H1 (cell line): ENCODE data around the gene DIAPH2. TPM values are rescaled to one million over a fixed set of nuclear protein-coding genes. Genes with fewer than 3 reads are reported as not detected.

ENCODE experiments used
- CTCF ChIA-PET: fragments of 300-600 bp; sonication (Branson Sonifier 250); formaldehyde crosslinking; loops from one replicate; lab custom pipeline; 2021; ENCODE audit not compliant: partially characterized antibody; lab: Charles Lee
- POLR2A ChIA-PET: fragments of 300-600 bp; sonication (Branson Sonifier 250); formaldehyde crosslinking; loops from one replicate; lab custom pipeline; 2021; ENCODE audit warnings: inconsistent platforms; ENCODE audit not compliant: partially characterized antibody; lab: Charles Lee
- DNase-seq, 2 experiments: peaks; one replicate each; pipeline versions ENCODE4 v3.0.0 to v3.0.0-alpha.2; 2010 to 2022; ENCODE audit warnings: low spot score in 2 of 2, low read depth in 1 of 2, mixed read lengths in 1 of 2
- FAIRE-seq: peaks from 2 replicates; lab custom pipeline; 2011; peaks lifted over from hg19 to GRCh38; lab: Jason Lieb, UNC
- H2AFZ ChIP-seq: 2 replicates; pipeline ENCODE4 v1.8.1; 2012; ENCODE audit warnings: low read length, inconsistent platforms
- H2AK5ac ChIP-seq: 2 replicates; pipeline ENCODE4 v1.6.1; 2013; ENCODE audit warnings: low read depth, low read length
- H2BK120ac ChIP-seq: replicated peaks from 2 replicates; pipeline ENCODE3; 2013; ENCODE audit warnings: low read depth, low read length, inconsistent platforms
- H2BK12ac ChIP-seq: 2 replicates; pipeline ENCODE4 v1.6.1; 2013; ENCODE audit warnings: low read depth, low read length
- H2BK15ac ChIP-seq: 2 replicates; pipeline ENCODE4 v1.6.1; 2013; ENCODE audit warnings: low read length
- H2BK20ac ChIP-seq: 2 replicates; pipeline ENCODE4 v1.6.1; 2013; ENCODE audit warnings: low read length
- H2BK5ac ChIP-seq: 2 replicates; pipeline ENCODE4 v1.6.1; 2013; ENCODE audit warnings: low read depth, low read length
- H3K14ac ChIP-seq: 2 replicates; pipeline ENCODE4 v1.6.1; 2013; ENCODE audit warnings: inconsistent platforms; ENCODE audit not compliant: insufficient read length
- H3K18ac ChIP-seq: 2 replicates; pipeline ENCODE4 v1.6.1; 2013; ENCODE audit warnings: low read length; ENCODE audit errors: extremely low read depth
- H3K23ac ChIP-seq: 2 replicates; pipeline ENCODE4 v1.6.1; 2013; ENCODE audit warnings: inconsistent platforms; ENCODE audit not compliant: insufficient read length
- H3K23me2 ChIP-seq: 2 replicates; pipeline ENCODE4 v1.6.1; 2013; ENCODE audit warnings: low read depth, low read length
- H3K27ac ChIP-seq: 2 replicates; pipeline ENCODE4 v1.6.1; 2011; ENCODE audit warnings: low read depth, low read length, inconsistent platforms
- H3K27me3 ChIP-seq, 4 experiments: replicated peaks in 1 of 4; 1 replicate in 1 of 4; 2 replicates in 3 of 4; pipeline versions ENCODE4 v1.6.1 to v1.8.1; 2011 to 2013; ENCODE audit warnings: low read length in 3 of 4, mild to moderate bottlenecking in 3 of 4, inconsistent platforms in 2 of 4, mixed read lengths in 2 of 4, moderate library complexity in 1 of 4; ENCODE audit not compliant: control insufficient read depth in 3 of 4, insufficient read depth in 3 of 4; ENCODE audit errors: extremely low read depth in 1 of 4
- H3K36me3 ChIP-seq, 4 experiments: 2 replicates each; pipeline versions ENCODE4 v1.6.1 to v1.8.1; 2011 to 2013; ENCODE audit warnings: mild to moderate bottlenecking in 4 of 4, low read length in 3 of 4, moderate library complexity in 2 of 4, control low read depth in 1 of 4, inconsistent platforms in 1 of 4; ENCODE audit not compliant: insufficient read depth in 4 of 4, control insufficient read depth in 2 of 4
- H3K4ac ChIP-seq: replicated peaks from 2 replicates; pipeline ENCODE3; 2013; ENCODE audit warnings: low read length, low read depth, mixed read lengths, inconsistent platforms; ENCODE audit not compliant: insufficient read length
- H3K4me1 ChIP-seq, 4 experiments: replicated peaks in 1 of 4; 1 replicate in 1 of 4; 2 replicates in 3 of 4; pipeline versions ENCODE4 v1.6.1 to v1.8.1; 2011 to 2013; ENCODE audit warnings: low read length in 3 of 4, inconsistent platforms in 2 of 4, mixed read lengths in 1 of 4; ENCODE audit not compliant: insufficient read depth in 4 of 4, control insufficient read depth in 3 of 4
- H3K4me2 ChIP-seq, 2 experiments: 2 replicates each; pipeline versions ENCODE4 v1.6.1 to v1.8.1; 2011 to 2013; ENCODE audit warnings: low read depth in 2 of 2, low read length in 2 of 2, control low read depth in 1 of 2, inconsistent platforms in 1 of 2, mild to moderate bottlenecking in 1 of 2; ENCODE audit not compliant: insufficient read depth in 1 of 2
- H3K4me3 ChIP-seq, 4 experiments: fragments of 200-600, 300-600 bp in 1 of 4; sonication (generic), shearing (Covaris generic), sonication (Bioruptor Twin) in 1 of 4; 2 replicates each; pipeline versions ENCODE4 v1.5.1 to v1.8.1; 2011 to 2016; ENCODE audit warnings: low read length in 4 of 4, low read depth in 3 of 4, control low read depth in 2 of 4, inconsistent platforms in 2 of 4, mild to moderate bottlenecking in 2 of 4, mixed read lengths in 1 of 4, moderate library complexity in 1 of 4; ENCODE audit not compliant: insufficient read depth in 2 of 4; ENCODE audit errors: extremely low read depth in 1 of 4
- H3K56ac ChIP-seq: replicated peaks from 2 replicates; pipeline ENCODE3; 2013; ENCODE audit warnings: low read depth, mild to moderate bottlenecking, mixed read lengths, low read length, inconsistent platforms; ENCODE audit not compliant: insufficient read length
- H3K79me1 ChIP-seq: 2 replicates; pipeline ENCODE4 v1.6.1; 2013; ENCODE audit warnings: low read depth, low read length, control low read depth
- H3K79me2 ChIP-seq, 2 experiments: 2 replicates each; pipeline versions ENCODE4 v1.6.1 to v1.8.1; 2012 to 2013; ENCODE audit warnings: low read length in 2 of 2, mild to moderate bottlenecking in 2 of 2, inconsistent platforms in 1 of 2; ENCODE audit not compliant: insufficient read depth in 2 of 2, control insufficient read depth in 1 of 2
- H3K9ac ChIP-seq, 4 experiments: replicated peaks in 1 of 4; 1 replicate in 1 of 4; 2 replicates in 3 of 4; pipeline versions ENCODE4 v1.6.1 to v1.8.1; 2011 to 2013; ENCODE audit warnings: low read depth in 3 of 4, low read length in 3 of 4, control low read depth in 2 of 4, mild to moderate bottlenecking in 2 of 4, moderate library complexity in 2 of 4, inconsistent platforms in 1 of 4; ENCODE audit errors: extremely low read depth in 1 of 4
- H3K9me3 ChIP-seq, 2 experiments: 2 replicates each; pipeline versions ENCODE4 v1.6.1 to v1.8.1; 2012 to 2013; ENCODE audit warnings: mild to moderate bottlenecking in 2 of 2, moderate library complexity in 2 of 2, control low read depth in 1 of 2, inconsistent platforms in 1 of 2, low read depth in 1 of 2, low read length in 1 of 2, mixed read lengths in 1 of 2; ENCODE audit not compliant: insufficient read depth in 2 of 2
- H4K20me1 ChIP-seq, 2 experiments: replicated peaks in 1 of 2; 2 replicates each; pipeline versions ENCODE3 to v1.8.1; 2011 to 2013; ENCODE audit warnings: inconsistent platforms in 2 of 2, low read length in 2 of 2, mild to moderate bottlenecking in 1 of 2; ENCODE audit not compliant: insufficient read depth in 2 of 2, control insufficient read depth in 1 of 2
- H4K5ac ChIP-seq: 2 replicates; pipeline ENCODE4 v1.6.1; 2013; ENCODE audit warnings: low read length, low read depth, mixed read lengths, inconsistent platforms; ENCODE audit not compliant: insufficient read length
- H4K8ac ChIP-seq: 2 replicates; pipeline ENCODE4 v1.8.0; 2013; ENCODE audit warnings: mild to moderate bottlenecking, moderate library complexity, low read length, inconsistent platforms; ENCODE audit not compliant: insufficient read depth; ENCODE audit errors: extremely low read depth
- H4K91ac ChIP-seq: replicated peaks from 2 replicates; pipeline ENCODE3; 2013; ENCODE audit warnings: low read length, mixed read lengths, inconsistent platforms; ENCODE audit not compliant: insufficient read length
- BCL11A ChIP-seq, 2 experiments: IDR thresholded peaks; one replicate each; pipeline ENCODE4 v1.6.1; 2011; ENCODE audit warnings: low read depth in 2 of 2, low read length in 2 of 2, mild to moderate bottlenecking in 2 of 2
- NANOG ChIP-seq: IDR thresholded peaks from 2 replicates; pipeline ENCODE4 v1.6.1; 2011; ENCODE audit warnings: low read length, low read depth, mild to moderate bottlenecking, inconsistent platforms; ENCODE audit not compliant: insufficient read depth, poor library complexity, severe bottlenecking
- POLR2A ChIP-seq, 2 experiments: IDR thresholded peaks; 1 replicate in 1 of 2; 2 replicates in 1 of 2; pipeline ENCODE4 v1.6.1; 2011; ENCODE audit warnings: low read depth in 2 of 2, low read length in 2 of 2, mild to moderate bottlenecking in 2 of 2; ENCODE audit errors: control extremely low read depth in 1 of 2
- RXRA ChIP-seq: IDR thresholded peaks from 2 replicates; pipeline ENCODE4 v1.6.1; 2011; ENCODE audit warnings: low read depth, mild to moderate bottlenecking, low read length, moderate library complexity; ENCODE audit not compliant: insufficient read depth
- TBP ChIP-seq: IDR thresholded peaks from 2 replicates; pipeline ENCODE4 v1.6.1; 2011; ENCODE audit warnings: low read depth, low read length, improper control_type of control experiment
- YY1 ChIP-seq: IDR thresholded peaks from 2 replicates; pipeline ENCODE4 v1.6.1; 2011; ENCODE audit warnings: low read depth, mild to moderate bottlenecking, low read length
- WGBS, 2 experiments: shearing (Covaris generic) in 1 of 2; methylation state at CpG; one replicate each; pipeline versions ENCODE4 v1.1.6 to v1.1.7; 2013 to 2015; ENCODE audit warnings: low lambda C conversion rate in 2 of 2, mixed read lengths in 2 of 2, inconsistent platforms in 1 of 2, low coverage in 1 of 2, missing lambda C conversion rate in 1 of 2; ENCODE audit not compliant: insufficient replicate concordance in 2 of 2, insufficient coverage in 1 of 2, insufficient read length in 1 of 2; ENCODE audit errors: extremely low coverage in 1 of 2, missing lambda C conversion rate in 1 of 2; 5-methylcytosine and 5-hydroxymethylcytosine counted together
- polyA plus RNA-seq, 7 experiments: library from polyadenylated mRNA; depleted of rRNA in 3 of 7; stranded (reverse) in 5 of 7; unstranded in 2 of 7; fragments of >200 nt in 5 of 7; fragments of 200-250 nt in 2 of 7; gene quantifications; 1 replicate in 5 of 7; 2 replicates in 1 of 7; 4 replicates in 1 of 7; pipeline versions ENCODE4 v1.2.1 to v1.2.3, GENCODE V29; 2011 to 2013; ENCODE audit warnings: missing spikeins in 2 of 7, mixed read lengths in 2 of 7
- total RNA-seq: library from RNA; stranded (reverse); fragmentation: NEBNext Ultra II Directional; extraction: Animal tissue kit (Norgen Biotek cat#: 25700); gene quantifications from 2 replicates; pipeline ENCODE4 v1.2.1, GENCODE V29; 2021

Gene DIAPH2
- total and polyA plus RNA-seq, 2 of the 8 experiments (the other 6 are each of a cell fraction or from before 2014, with no cell fraction given), result 4.4 to 24.3 TPM

- Histone ChIP-seq H3K79me1 (no peaks in the 10 kb centered on the region), H2BK15ac (no peak overlapping the region), H3K4me1 (no peaks in the 10 kb centered on the region), H3K79me2 (no peaks in the 10 kb centered on the region), H3K36me3 (no peaks in the 10 kb centered on the region), H3K9ac (no peak overlapping the region), H4K8ac (no peak overlapping the region), H2BK120ac (no peak overlapping the region), H2AFZ (no peak overlapping the region), H3K27ac (no peak overlapping the region), H3K27me3 (no peaks in the 10 kb centered on the region; a peak in 1 of 7 replicates), H3K4me3 (no peak overlapping the region), H3K23ac (no peak overlapping the region), H3K56ac (no peak overlapping the region), H3K23me2 (no peaks in the 10 kb centered on the region), H3K14ac (no peak overlapping the region)
- ChIA-PET POLR2A (no interaction called here), CTCF (no interaction called here)
- FAIRE-seq (peak; percentile 98), DNase-seq (peak; percentile 5 to 41)
- TF ChIP-seq YY1 (peak; percentile 61; the same call in 1 of the 2 replicates), BCL11A (IDR thresholded peaks at IDR 0.05; ENCODE audit: low read depth in 2 of 2, low read length in 2 of 2) (no peak), RXRA (0 out of 2 replicates have a peak, but pooled peaks have one; percentile 83), POLR2A (IDR thresholded peaks at IDR 0.05; ENCODE audit: control extremely low read depth in 1 of 2, low read depth in 2 of 2, low read length in 2 of 2) (no peak), NANOG (peak; percentile 48), TBP (no peak)
- TF ChIP-seq, all 59 proteins: peak for 3
- Histone ChIP-seq H2AK5ac (no peak overlapping the region), H4K20me1 (no peaks in the 10 kb centered on the region), H3K4ac (no peak overlapping the region), H3K9me3 (no peaks in the 10 kb centered on the region), H3K4me2 (no peak overlapping the region), H4K91ac (no peak overlapping the region), H2BK20ac (no peak overlapping the region), H2BK5ac (no peak overlapping the region), H4K5ac (no peak overlapping the region), H2BK12ac (no peak overlapping the region), H3K18ac (no peak overlapping the region)
- 16% methylated on average over 4 of the region's 4 CpGs; no CpG with 5 or more reads in 1 of the 2 experiments for WGBS, 2 experiments
Measured at GRCh38 chrX:97060020-97060419, 375.4 kb downstream of the DIAPH2 start.
